DMS153 treated with DMSO at 0.1 percent for 48 hours (cell line): Measurements from ENCODE around the gene RAI2.

Experiments used
- DNase-seq: peaks from one replicate; lab custom pipeline; 2025; ENCODE audit not compliant: unreplicated experiment; lab: John Stamatoyannopoulos, UW

RAI2 gene

GRCh38 chrX:17860811-17861488 lies at the start of gene RAI2:
Gene RAI2 (minus strand): TSS chrX:17861298. CDS start chrX:17802010, 59,288 bp downstream.
- no peak for DNase-seq

- no peak for DNase-seq
These were observed 27.3 kb upstream of the RAI2 start for GRCh38 chrX:17888421-17888820.

GRCh38 chrX:17882680-17883079 lies 21.6 kb upstream of the RAI2 start:
- DNase-seq = no peak

- no peak for DNase-seq
These were observed 17.1 kb upstream of the RAI2 start for GRCh38 chrX:17878028-17878670.

- no peak for DNase-seq
These were observed 15.0 kb upstream of the RAI2 start for GRCh38 chrX:17876135-17876534.

GRCh38 chrX:17869580-17869979 lies 8.5 kb upstream of the RAI2 start:
- no peak for DNase-seq

- no peak for DNase-seq
These were observed 452 bp upstream of the RAI2 start for GRCh38 chrX:17861489-17862011.

GRCh38 chrX:17860179-17860780 lies 818 bp downstream of the RAI2 start:
- no peak for DNase-seq

GRCh38 chrX:17859609-17860178 lies 1.4 kb downstream of the RAI2 start:
- DNase-seq = no peak

GRCh38 chrX:17854531-17854930 lies 6.6 kb downstream of the RAI2 start:
- no peak for DNase-seq

- no peak for DNase-seq
These were observed 7.0 kb downstream of the RAI2 start for GRCh38 chrX:17854069-17854468.

GRCh38 chrX:17851874-17852273 lies 9.2 kb downstream of the RAI2 start:
- DNase-seq = no peak

GRCh38 chrX:17848545-17849265 lies 12.4 kb downstream of the RAI2 start:
- DNase-seq = no peak

- no peak for DNase-seq
These were observed 15.1 kb downstream of the RAI2 start for GRCh38 chrX:17846045-17846444.

- no peak for DNase-seq
These were observed 16.9 kb downstream of the RAI2 start for GRCh38 chrX:17844236-17844635.

GRCh38 chrX:17842769-17843525 lies 18.2 kb downstream of the RAI2 start:
- no peak for DNase-seq

- DNase-seq = no peak
These were observed 21.8 kb downstream of the RAI2 start for GRCh38 chrX:17839269-17839668.

- DNase-seq = no peak
These were observed 24.3 kb downstream of the RAI2 start for GRCh38 chrX:17836830-17837229.

- no peak for DNase-seq
These were observed 27.1 kb downstream of the RAI2 start for GRCh38 chrX:17833954-17834353.

- DNase-seq = no peak
These were observed 29.8 kb downstream of the RAI2 start for GRCh38 chrX:17831255-17831654.
